GM12864 (cell line): Measurements from ENCODE around the gene FAM216A.

Experiments used
- DNase-seq: peaks from one replicate; pipeline ENCODE4 v3.0.0-alpha.2; 2011; ENCODE audit warnings: low read depth
- H3K4me3 ChIP-seq: 2 replicates; pipeline ENCODE4 v1.5.1; 2011; ENCODE audit warnings: mild to moderate bottlenecking, low read depth, low read length, control low read depth
- CTCF ChIP-seq: IDR thresholded peaks from 2 replicates; pipeline ENCODE4 v1.5.1; 2011; ENCODE audit warnings: low read depth, mild to moderate bottlenecking, moderate library complexity, low read length, control low read depth, inconsistent platforms; ENCODE audit errors: missing control alignments

FAM216A gene

GRCh38 chr12:110431957-110432587 lies 36.6 kb upstream of the FAM216A start:
- DNase-seq, result no peak
- H3K4me3 ChIP-seq, result no peak overlapping the region; the same call in 1 of the 2 replicates
- TF ChIP-seq CTCF, result no peak

GRCh38 chr12:110436231-110436630 lies 32.4 kb upstream of the FAM216A start:
- no peak for DNase-seq
- no peak for TF ChIP-seq CTCF
- no peak overlapping the region for H3K4me3 ChIP-seq

GRCh38 chr12:110444455-110444854 lies 24.2 kb upstream of the FAM216A start:
- no peak overlapping the region for H3K4me3 ChIP-seq
- no peak for TF ChIP-seq CTCF
- no peak for DNase-seq

GRCh38 chr12:110449799-110450497 lies 18.7 kb upstream of the FAM216A start, which contains the start of gene ARPC3:
Gene ARPC3, minus strand, starts transcription at chr12:110450337. Its CDS starts 77 bp downstream, at chr12:110450260.
- peak; percentile 85 for TF ChIP-seq CTCF
- peak within 1 kb of the TSS; percentile 60 for H3K4me3 ChIP-seq

GRCh38 chr12:110451263-110451662 lies 17.4 kb upstream of the FAM216A start:
- no peak overlapping the region for H3K4me3 ChIP-seq
- no peak for DNase-seq
- TF ChIP-seq CTCF, result no peak

More at GRCh38 chr12:110449799-110450497, 18.7 kb upstream of the FAM216A start, which contains the start of gene ARPC3:
- DNase-seq, result peak; percentile 90

GRCh38 chr12:110453569-110454296 lies 14.9 kb upstream of the FAM216A start:
- no peak for TF ChIP-seq CTCF

More at GRCh38 chr12:110453569-110454296, 14.9 kb upstream of the FAM216A start:
- no peak overlapping the region for H3K4me3 ChIP-seq
- no peak for DNase-seq
